Inflammatory macrophage treated with lipopolysaccharide for 1 hour (primary cell): ENCODE data around the gene ZNF609.
A peak's percentile ranks its signal among the peaks of the same experiment; 100 is the strongest.

ENCODE experiments used
- DNase-seq, 2 donors: peaks; one replicate each; pipeline ENCODE4 v3.0.0-alpha.2; 2020 to 2022

Gene ZNF609

GRCh38 chr15:64503197-64503596, 42.8 kb downstream of the ZNF609 start:
- DNase-seq = no peak

GRCh38 chr15:64503640-64504039, 43.3 kb downstream of the ZNF609 start:
- no peak for DNase-seq

DNA sequence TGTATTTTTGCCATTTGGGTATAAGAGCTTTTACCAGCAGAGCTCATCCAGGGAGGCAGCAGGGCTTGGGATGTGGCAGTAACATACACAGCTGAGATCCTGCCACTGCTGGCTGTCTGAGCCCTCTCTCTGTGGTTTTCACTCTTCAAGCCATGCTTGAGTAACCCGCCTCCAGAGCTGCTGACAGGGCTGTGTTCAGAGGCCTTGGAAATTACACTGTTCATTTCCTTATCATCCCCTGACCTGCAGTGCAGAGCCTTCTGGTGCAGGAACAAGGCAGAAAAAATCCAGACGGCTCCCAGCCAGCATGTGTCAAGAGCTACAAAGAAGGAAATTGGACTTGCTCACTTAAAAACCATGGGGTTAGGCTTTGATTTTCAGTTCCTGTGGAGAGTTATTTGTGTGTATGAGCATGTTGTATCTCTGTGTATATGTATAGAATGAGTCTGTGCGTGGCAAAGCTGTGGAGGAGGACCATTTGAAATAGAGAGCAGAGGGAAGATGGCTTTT, 47.0 kb downstream of the ZNF609 start:
- peak; percentile 92 to 97 for DNase-seq

DNA sequence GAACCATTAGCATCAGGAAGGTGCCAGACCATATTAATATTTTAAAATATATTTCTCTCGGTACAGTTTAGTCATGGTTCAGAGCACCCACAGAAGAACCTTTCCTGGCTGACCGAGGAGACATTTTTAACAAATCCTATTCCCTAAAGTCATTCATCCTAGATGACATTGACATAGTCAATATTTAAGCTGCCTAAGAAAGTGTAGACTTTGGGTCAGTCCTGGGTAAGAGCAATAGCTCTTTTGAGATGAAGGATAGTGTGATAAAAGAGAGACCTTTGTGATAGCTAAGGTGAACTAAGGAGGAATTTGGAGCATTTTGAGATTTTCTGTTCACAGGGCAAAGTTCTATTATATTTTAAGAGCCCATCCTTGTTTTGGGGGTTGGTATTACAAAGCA, 47.5 kb downstream of the ZNF609 start:
- no peak for DNase-seq

GRCh38 chr15:64513823-64514222, 53.4 kb downstream of the ZNF609 start:
- no peak for DNase-seq

- no peak for DNase-seq
These were observed 54.8 kb downstream of the ZNF609 start for GRCh38 chr15:64515196-64515595.

DNA sequence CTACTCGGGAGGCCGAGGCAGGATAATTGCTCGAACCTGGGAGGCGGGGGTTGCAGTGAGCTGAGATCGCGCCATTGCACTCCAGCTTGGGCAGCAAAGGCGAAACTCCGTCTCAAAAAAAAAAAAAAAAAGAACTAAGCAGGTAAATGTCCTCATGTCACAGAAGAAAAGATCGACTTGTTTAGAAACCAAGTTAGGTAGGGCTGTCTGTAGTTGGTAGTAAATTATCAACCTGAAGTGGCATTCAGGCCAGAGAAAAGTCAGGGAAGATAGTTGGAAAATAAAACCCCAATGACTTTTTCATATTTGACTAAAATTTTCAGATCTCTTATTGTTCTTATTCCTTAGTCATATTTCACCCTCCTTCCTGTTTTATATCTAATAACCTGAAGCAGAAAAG, 55.4 kb downstream of the ZNF609 start:
- DNase-seq = no peak

DNA sequence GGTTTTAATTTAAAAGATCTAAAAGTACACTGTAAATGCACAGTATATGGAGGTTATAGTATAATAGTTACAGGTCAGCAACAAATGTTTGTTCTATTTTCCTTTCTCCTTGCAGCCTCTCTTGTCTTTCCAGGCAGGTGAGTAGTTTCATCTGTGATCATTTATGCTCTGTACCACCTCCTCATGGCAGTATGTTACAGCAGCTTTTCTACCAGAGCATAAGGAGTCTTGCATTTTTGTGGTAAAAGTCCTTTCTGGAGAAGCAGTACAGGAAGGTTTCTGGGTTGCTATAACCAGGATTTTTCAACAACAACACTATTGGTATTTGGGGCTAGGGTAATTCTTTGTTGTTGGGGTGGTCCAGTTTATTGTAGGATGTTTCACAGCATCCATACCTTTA, 59.5 kb downstream of the ZNF609 start:
- no peak for DNase-seq

GRCh38 chr15:64521201-64521600, 60.8 kb downstream of the ZNF609 start:
- no peak for DNase-seq

GRCh38 chr15:64521726-64522164, 61.4 kb downstream of the ZNF609 start:
- peak in 1 of 2 donors; percentile 51 for DNase-seq

GRCh38 chr15:64522226-64522823, 61.9 kb downstream of the ZNF609 start:
- DNase-seq = no peak

DNA sequence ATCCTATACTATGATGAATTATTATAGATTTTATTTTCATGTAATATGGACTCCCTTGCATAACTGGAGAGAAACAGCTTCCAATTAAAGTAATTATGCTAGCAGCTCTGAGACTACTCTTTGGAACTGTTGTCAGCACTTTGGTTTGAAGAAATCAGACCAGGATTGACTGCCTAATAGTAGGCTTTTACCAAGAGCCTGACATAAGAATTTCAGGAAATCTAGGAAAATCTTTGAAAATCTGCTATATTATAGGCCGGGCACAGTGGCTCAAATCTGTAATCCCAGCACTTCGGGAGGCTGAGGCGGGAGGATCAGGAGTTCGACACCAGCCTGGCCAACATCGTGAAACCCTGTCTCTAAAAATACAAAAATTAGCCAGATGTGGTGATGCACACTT, 62.9 kb downstream of the ZNF609 start:
- no peak for DNase-seq

GRCh38 chr15:64524778-64525177, 64.4 kb downstream of the ZNF609 start:
- DNase-seq = no peak

- no peak for DNase-seq
These were observed 65.6 kb downstream of the ZNF609 start for GRCh38 chr15:64525828-64526530.

DNA sequence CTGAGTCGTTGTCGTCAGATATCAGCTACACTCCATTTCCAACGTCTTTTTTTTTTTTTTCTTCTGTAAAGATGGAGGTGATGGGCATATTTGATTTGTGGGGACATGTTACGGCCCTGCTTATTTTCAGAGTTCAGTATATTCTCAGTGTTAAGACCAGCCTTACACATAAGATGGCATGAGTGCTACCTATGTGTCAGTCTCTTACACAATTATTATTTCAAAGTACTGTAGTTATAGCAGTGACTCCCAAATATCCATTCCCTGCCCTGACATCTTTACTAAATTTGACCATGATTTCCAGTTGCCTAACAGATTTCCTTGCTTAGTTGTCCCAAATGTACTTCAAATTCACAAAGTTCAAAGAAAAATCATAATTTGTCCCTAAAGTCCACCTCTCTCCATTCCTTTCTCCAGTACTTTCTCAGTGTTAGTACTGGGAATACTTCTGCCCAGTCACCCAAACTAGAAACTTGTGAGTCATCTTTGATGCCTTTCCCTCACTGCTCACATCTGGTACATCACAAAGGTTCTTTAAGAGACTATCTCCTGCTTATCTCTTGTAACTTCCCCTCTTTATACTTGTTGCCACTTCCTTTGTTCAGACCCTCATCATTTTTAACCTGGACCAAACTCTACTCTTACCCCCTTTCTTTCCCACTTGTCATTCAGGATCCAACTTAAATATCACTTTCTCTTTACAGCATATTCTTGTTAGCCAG, 67.0 kb downstream of the ZNF609 start:
- no peak for DNase-seq

GRCh38 chr15:64528871-64529270, 68.5 kb downstream of the ZNF609 start:
- DNase-seq = no peak

DNA sequence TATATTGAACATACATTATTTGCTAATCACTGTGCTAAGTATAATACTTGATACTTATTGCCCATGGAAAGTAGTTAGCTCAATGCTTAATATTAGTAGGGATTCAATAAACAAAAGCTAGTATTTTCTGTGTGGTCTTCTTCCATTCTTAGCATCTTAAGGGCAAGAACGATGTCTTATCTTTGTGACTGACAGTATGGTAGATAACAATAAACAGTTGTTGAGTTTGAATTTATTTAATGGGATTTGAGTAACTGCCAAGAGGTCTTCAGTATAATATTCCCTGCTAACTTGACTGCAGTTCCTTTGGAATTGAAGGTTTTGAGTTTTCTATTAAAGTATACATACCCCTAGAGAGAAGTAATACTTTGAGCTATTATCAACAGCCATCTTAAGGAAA, 70.1 kb downstream of the ZNF609 start:
- DNase-seq = no peak

- no peak for DNase-seq
These were observed 70.5 kb downstream of the ZNF609 start for GRCh38 chr15:64530918-64531317.

GRCh38 chr15:64532521-64533315, 72.3 kb downstream of the ZNF609 start:
- peak; percentile 63 to 69 for DNase-seq

DNA sequence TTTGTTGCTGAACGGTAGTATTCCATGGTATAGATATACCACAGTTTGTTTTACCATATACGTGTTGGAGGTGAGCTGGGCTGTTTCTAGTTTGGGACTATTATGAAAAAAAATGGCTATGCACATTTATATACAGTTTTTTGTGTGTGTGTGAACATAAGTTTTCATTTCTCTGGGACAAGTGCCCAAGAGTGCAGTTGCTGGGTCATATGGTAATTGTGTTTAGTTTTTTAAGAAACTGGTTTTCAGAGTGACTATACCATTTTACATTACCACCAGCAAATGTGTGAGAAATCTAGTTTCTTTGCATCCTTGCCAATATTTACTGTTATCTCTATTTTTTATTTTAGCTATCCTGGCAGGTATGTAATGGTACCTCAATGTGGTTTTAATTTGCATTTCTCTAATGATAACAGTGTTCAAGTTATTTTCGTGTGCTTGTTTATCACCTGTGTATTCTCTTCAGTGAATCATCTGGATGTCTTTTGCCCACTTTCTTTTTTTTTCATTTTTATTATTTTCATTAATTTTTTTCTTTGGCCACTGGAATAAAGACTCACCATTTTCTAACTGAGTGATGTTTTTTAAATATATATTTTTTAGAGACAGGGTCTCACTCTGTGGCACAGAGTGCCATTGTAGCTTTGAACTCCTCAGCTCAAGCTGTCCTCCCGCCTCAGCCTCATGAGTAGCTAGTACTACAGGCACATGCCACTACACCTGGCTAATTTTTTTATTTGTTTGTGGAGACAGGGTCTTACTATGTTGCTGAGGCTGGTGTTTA, 75.3 kb downstream of the ZNF609 start:
- DNase-seq = no peak

DNA sequence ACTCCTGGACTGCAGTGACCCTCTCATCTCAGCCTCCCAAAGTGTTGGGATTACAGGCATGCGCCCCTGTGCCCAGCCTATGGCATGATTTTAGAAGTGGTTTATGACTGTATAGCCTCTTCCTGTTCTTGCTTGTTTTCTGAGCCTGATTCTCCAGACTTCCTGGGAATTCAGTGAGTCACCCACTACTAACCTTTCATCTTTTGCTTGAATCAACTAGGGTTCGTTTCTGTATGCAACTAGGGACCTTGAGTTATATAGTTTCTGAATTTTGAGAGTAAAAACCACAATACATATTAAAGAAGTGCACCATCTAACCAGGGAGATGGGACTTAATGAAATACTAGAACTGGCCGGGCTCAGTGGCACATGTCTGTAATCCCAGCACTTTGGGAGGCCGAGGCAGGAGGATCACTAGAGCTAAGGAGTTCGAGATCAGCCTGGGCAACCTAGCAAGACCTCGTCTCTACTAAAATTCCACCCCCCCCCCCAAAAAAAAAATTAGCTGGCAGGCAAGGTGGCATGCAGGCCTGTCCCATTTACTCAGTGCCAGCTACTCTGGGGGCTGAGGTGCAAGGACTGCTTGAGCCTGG, 76.0 kb downstream of the ZNF609 start:
- DNase-seq = peak in 1 of 2 donors; percentile 53

- no peak for DNase-seq
These were observed 81.7 kb downstream of the ZNF609 start for GRCh38 chr15:64542091-64542490.
